Inferior parietal cortex (tissue), 1 donor: Measurements from ENCODE around the gene CNOT11.

Experiments used
- DNase-seq: peaks from one replicate; pipeline ENCODE4 v3.0.0-alpha.2; 2016; ENCODE audit errors: extremely low spot score

CNOT11 gene

DNA sequence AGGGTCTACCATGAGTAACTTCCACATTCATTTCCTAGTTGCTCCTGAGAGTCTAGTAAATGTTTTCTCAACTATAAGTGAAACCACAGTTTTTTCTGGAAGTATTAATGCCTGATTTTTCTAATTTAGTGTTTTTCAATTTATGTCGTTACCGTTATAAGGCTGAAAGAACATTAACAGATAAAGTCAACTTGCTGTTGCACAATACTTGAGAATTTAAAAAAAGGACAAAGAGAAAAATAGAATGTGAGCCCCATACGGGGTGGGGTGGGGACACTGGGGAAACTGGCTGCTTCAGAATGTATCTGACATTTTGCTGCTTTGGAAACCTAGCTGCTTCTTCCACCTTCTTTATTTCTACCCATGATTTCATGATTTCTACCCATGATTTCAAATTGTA lies 26.2 kb downstream of the CNOT11 start:
- no peak for DNase-seq

- DNase-seq, result no peak
Measured at GRCh38 chr2:101281482-101281881, 28.8 kb downstream of the CNOT11 start.

DNA sequence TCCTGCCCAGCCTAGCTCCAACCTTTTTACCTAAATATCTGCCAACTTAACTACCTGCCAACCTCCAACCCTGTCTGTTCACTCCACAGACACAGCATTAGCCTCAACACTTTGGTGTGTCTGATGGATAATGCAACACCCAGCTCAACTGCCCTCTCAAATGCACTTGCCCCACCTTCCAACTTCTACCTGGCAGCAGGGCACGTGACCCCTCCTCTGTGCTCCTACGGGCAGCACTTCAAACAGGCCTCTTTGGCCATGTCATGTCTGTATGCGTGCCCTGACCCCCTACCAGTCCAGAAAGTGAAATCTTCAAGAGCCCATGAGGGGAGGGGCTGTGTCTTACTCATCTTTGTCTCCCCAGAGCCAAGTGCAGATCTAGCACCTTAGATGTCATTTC lies 30.3 kb downstream of the CNOT11 start:
- no peak for DNase-seq

DNA sequence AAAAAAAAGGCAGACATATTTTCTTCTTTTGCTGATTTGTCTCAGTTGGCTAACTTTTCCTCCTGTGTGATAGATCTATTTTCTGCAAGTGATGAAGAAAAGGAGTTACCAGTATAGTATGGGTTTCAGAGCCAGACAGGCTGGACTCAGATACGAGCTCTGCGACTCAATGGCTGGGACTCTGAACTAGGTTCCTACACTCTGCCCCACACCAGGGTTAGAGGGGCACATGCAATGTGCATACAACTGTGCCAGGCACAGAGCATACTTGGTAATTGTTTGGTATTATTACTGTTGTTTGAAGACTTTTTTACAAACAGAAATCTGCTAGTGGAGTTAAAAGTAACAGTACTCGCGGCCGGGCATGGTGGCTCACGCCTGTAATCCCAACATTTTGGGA lies 34.0 kb downstream of the CNOT11 start:
- DNase-seq, result no peak

- no peak for DNase-seq
Measured at GRCh38 chr2:101287303-101287702, 34.6 kb downstream of the CNOT11 start.

DNA sequence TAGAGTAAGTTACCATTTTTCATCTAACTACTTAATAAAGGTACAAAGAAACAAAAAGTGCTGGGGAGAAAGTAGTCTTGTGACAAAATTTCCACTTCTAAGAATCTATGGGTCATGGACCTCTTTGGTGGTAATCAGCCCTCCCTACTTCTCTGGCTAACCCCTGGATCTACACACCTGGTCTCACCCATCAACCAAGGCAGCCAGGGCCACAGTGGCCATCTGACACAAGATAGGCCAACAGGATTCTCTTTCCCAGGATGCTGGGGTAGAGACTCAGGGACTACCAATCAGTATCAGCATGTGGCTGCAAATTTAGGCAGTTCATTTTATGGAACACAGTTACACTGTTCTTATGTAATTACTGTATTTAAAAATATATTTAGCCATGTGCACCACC lies 38.0 kb downstream of the CNOT11 start:
- no peak for DNase-seq

DNA sequence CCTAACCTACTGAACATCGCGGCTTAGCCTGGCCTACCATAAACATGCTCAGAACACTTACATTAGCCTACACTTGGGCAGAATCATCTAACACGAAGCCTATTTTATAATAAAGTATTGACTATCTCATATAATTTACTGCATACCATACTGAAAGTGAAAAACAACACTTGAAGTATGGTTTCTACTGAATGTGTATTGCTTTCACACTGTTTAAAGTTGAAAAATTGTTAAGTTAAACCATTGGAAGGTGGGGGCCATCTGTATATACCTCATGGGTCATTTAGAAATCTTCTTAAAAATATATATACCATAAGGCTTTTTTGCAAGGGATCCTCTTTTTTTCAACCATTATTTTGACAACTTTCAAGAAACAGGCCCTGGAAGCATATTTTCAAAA lies 39.3 kb downstream of the CNOT11 start:
- no peak for DNase-seq

DNA sequence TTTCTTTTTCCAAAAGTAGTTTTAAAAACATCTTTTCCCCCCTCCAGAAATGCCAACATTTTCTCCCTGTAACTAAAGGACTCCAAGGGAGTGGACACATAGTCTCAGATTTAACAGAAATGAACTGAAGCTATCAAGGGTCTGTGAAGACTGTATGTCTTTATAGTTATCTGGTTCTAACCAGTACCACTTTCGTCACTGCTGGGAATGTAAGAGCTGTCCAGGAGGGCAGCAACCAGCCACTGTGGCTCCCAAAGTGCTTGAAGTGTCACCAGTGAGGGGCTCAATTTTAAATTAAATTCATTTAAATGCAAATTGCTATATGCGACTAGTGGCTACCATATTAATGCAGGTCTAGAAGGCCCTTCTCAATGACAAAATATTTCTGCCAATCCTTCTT lies 40.9 kb downstream of the CNOT11 start:
- DNase-seq, result no peak

DNA sequence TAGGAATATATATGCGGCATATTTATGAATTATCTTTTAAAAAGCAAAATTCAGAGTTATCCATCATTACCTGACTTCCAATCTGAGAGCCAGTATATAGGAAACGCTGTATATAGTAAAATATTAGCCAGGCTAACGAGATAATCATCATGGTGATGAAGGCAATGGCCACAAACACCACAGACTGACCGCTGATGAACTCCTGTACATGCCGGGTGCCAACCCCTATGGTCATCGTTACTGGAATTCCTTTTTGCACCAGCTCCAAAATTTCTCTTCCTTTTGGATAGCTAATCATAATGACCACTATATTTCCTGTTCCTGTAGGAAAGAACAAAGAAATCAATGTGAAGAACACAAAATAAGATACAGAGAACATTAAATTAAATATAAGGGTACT lies 42.2 kb downstream of the CNOT11 start:
- DNase-seq, result no peak

DNA sequence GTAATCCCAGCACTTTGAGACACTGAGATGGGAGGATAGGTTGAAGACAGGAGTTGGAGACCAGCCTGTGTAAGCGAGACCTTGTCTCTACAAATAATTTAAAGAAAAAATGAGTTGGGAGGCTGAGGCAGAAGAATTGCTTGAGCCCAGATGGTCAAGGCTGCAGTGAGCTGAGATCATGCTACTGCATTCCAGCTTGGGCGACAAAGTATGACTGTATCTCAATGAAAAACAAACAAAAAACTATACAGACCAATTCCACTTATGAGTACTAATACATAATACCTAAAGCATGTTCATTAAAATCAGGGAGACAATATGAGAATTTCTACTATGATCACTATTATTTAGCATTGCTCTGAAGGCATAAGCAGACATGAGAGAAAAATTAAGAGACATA lies 43.2 kb downstream of the CNOT11 start:
- DNase-seq, result no peak

- DNase-seq, result no peak
Measured at GRCh38 chr2:101296371-101296770, 43.7 kb downstream of the CNOT11 start.

- no peak for DNase-seq
Measured at GRCh38 chr2:101297383-101297782, 44.7 kb downstream of the CNOT11 start.

DNA sequence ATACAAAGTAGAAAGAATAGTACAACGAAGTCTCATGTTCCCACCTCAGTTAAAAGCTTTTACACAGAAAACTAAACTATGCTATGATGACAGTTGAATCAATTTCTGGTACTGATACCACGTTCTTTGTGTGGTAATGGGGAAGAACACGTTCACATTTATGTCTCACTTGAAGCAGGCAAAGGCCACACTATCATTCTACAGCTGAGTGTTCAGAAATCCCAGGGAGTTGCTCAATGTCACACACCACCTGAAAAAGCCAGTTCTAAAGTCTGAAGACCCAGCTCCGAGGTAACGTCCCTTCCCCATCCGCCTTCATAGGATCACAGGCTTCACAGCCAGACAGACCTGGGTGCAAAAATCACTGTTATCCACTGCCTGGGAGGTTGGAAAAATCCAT lies 46.9 kb downstream of the CNOT11 start:
- no peak for DNase-seq

- no peak for DNase-seq
Measured at GRCh38 chr2:101300164-101300563, 47.5 kb downstream of the CNOT11 start.

DNA sequence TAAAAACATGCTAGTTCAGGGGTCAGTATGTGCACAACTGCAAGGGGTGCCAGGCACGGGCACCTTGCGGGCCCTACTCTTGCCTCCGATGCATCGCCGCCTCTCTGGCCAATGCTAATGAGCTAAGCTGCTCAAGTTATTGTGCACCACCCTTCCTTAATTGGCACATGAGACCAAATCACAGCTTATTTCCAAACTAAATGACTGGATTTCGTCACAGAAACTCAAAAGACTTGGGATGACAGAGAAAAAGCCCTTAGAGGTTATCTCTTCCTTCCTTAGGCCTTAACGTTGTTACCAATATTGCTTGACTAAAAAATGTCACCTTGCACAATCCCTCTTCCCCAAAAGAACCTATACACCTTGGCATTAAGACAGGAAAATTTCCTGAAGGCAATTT lies 48.1 kb downstream of the CNOT11 start:
- no peak for DNase-seq

DNA sequence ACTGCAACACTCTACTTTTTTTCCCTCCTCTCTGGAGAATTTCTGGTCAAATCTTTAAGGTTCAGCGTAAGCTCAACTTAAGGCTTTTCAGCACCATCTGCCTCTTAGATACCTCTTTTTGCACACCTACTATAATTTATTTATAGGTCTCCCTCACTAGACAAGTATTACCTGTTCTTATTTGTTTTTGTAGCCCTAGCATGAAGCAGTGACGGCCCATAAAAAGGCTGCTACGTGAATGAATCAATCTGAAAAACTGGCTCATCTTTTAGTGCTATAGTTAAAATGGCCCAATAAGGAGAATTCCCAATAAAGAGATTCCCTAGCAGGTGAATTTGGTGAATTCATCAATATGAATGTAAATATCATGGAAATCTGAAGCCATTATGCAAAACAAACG lies 49.3 kb downstream of the CNOT11 start:
- DNase-seq, result no peak

GRCh38 chr2:101303688-101304087 lies 51.0 kb downstream of the CNOT11 start:
- DNase-seq, result no peak

GRCh38 chr2:101305035-101305434 lies 52.3 kb downstream of the CNOT11 start:
- no peak for DNase-seq

GRCh38 chr2:101305492-101306078 lies 52.9 kb downstream of the CNOT11 start:
- no peak for DNase-seq

GRCh38 chr2:101306410-101306809 lies 53.7 kb downstream of the CNOT11 start:
- DNase-seq, result no peak

GRCh38 chr2:101307503-101307902 lies 54.8 kb downstream of the CNOT11 start:
- DNase-seq, result no peak

- no peak for DNase-seq
Measured at GRCh38 chr2:101307950-101308431, 55.3 kb downstream of the CNOT11 start.

GRCh38 chr2:101308432-101309210 lies 55.9 kb downstream of the CNOT11 start, which contains the start of gene RNF149:
Gene RNF149, minus strand, starts transcription at chr2:101308701. Its CDS starts 113 bp downstream, at chr2:101308588.
- peak; percentile 87 for DNase-seq
